Measurements from ENCODE around the gene TTLL11.
A peak's percentile ranks its signal among the peaks of the same experiment; 100 is the strongest.

The TTLL11 gene

DNA sequence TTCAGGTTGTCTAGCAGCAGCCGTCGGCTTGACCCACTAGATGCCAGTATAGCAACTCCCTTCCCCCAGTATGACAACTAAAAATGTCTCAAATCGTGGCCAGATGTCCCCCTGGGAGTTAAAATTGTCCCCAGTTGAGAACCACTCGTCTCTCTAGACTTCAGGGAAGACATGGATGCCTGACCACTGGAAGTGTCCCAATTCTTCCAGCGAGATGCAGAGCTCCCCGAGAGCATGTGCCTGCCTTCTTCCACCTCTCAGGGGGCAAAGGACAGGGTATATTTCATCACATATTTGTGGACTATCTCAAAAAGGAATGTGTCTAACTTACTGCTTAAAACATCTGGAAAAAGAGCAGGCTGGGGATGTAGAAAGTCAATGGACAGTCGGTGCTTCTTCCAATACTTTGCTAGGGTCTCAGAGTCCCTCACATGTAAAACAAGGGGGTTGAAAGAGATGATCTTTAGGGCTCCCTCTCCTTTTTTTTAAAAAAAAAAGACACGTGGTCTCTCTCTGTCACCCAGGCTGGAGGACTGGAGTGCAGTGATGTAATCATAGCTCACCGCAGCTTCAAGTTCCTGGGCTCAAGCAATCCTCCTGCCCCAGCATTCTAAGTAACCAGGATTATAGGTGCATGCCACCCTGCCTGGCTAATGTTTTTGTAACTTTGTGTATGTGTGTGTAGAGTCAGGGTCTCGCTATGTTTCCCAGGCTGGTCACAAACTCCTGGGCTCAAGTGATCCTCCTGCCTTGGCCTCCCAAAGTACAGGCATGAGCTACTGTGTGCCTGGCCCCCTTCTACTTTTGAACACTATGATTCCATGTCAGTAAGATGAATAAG, 251.1 kb downstream of the TTLL11 start:
- DNase-seq = no peak

GRCh38 chr9:121840838-121841760, 252.0 kb downstream of the TTLL11 start:
- DNase-seq = no peak

DNA sequence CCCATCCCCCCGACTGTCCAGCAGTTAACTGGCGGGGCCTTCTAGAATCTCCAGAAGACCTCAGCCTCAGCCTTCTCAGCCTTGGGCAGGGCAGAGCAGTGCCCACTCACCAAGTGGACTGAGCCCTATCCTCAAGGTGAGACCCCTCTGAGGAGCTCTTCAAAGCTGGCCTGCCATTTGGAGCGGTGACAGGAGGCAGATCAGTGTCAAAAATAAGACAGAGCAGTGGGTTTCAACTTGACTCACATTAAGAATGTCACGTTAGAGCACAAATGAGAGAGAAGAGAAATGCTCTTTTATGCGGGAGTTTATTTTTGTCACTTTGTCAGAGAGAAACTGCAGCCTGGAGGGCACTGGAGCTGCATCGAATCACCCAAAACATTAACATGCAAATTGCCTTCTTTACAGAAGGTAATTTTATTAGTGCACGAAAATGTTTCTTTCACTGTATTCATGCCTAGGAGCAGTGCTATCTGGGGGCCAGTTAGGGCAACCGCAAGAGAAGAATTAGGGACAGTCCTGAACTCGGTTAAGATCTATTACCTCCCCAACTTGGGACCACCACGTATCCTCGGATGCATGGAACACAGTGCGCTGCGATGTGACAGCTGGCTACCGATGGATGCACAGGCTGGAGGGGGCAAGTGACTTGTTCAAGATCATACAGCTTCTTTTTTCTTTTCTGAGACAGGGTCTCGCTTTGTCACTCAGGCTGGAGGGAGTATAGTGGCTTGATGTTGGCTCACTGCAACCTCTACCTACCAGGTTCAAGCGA, 253.2 kb downstream of the TTLL11 start:
- DNase-seq = no peak

DNA sequence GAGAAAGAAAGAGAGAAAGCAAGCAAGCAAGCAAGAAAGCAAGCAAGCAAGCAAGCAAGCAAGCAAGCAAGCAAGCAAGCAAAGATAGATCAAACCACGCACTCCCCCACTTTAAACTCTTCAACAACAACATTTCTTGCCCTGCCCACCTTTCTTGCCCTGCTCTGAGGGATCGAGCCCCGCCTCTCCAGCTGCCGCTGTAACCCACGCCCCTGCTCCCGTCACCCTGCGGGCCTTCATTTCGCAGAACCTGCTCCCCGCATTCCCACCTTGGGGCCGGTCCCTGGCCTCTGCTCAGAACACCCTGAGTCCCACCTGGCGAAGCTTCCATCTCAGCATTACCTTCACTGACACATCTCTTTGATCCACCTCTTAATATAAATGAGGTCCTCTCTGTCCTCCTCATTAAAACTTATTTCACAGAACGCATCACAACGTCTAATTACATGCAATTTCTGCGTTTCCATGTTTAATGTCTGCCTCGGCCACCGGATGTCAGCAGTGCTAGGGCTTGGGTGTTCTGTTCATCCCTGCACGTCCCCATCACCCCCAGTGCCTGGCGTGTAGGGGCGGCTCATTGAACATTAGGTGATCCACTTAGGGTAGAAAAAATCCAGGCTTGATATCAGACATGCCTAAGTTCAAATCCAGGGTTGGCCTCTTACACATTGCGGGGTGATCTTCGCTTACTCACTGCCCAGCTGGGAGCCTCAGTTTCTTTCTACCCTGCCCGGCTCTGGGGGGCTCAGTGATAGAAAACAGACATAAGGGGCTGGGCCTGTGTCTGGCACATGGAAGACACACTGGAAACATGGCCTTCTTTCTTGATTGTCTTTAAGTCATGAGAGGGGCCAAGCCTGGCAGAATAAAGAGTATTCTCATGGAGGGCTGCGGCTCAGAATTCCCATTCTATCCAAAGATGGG, 254.1 kb downstream of the TTLL11 start:
- DNase-seq = no peak

DNA sequence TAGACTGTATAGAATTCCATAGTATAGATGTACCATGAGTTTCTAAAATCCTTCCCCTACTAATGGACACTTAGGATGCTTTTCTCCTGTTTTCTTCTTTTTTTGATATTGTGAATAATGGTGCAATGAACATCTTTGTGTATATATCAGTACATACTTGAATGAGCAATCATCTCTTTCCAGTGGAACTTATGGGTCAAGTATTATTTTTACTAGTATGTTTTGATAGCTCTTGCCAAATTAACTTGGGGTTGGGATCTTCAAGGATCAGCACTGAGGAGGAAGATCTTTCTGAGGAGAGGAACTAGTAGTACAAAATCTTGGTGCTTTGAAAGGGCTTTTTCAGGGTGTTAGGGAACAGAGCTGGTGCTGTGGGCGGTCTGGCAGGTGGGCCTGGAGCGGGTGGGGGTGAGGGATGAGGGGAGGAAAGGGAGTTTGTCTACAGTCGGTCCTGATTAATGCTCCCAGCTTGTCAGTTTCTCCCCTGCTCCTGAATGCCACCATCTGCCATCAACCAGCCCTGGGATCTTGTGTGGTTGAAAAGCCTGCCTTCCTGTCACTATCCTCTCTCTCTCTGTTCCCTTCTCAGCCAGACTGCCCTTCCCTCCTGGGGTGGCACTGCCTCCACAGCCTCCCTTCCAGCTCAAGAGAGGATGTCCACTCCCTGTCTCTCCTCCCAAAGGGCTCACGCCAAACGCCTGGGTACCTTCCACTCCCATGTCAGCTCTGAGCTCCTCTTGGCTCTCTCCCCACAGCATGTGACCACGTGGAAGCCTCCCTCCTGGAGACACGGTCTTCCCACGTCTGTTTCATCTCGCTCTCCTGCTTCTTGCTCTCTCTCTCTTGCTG, 255.8 kb downstream of the TTLL11 start:
- DNase-seq = no peak

GRCh38 chr9:121836366-121836885, 256.7 kb downstream of the TTLL11 start:
- no peak for DNase-seq

DNA sequence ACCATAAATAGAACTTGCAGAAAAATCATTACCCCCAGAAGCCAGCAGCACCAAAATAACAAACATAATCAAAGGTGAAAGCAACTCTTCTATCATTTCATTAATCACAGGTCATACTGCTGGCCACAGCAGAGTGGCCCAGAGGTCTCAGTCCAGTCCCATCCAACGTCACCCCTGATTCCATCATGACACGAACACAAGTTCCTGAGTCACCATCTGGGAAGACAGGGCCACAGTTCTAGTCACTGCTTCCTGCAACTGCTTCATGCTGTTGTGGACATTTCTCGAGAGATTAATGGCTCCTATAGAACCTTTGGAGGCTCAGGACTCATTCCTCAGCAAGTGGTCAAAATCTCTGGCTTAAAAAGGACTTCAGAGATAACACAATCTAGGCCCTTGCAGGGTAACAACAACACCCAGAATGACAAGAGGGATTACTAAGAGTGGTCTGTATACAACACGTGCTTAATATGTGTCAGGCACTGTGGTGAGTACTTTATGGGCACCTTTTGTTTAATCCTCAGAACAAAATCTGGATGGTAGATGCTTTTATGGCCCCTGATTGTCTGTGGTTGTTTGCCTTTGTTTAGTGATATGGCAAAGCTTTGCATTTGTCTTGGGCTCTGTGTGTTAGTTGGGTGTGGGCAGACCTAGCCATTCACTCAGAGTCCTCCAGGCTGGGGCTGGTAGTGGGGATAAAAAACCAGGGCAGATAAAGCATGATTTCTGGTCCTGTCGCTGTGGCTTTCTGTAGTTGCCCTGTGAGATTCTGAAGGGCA, 257.3 kb downstream of the TTLL11 start:
- no peak for DNase-seq

DNA sequence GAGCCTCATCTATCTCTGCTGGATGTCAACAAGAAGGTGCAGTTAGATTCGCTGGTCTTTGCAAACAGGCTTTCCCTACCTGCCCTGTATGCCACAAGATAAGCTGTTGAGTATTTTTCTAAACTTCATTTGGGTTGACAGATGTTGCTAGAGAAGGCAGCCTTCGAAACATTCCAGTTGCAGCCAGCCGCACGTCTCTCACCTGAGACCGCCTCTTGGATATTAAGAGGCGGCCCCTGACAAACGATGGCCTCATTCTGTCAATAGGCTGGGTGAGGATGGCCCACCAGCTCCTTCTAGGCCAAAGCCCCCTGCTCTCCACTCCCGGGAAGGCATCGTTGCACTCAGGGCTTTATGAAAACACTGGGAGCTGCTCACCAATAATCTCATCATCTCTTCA, 260.0 kb downstream of the TTLL11 start:
- no peak for DNase-seq

DNA sequence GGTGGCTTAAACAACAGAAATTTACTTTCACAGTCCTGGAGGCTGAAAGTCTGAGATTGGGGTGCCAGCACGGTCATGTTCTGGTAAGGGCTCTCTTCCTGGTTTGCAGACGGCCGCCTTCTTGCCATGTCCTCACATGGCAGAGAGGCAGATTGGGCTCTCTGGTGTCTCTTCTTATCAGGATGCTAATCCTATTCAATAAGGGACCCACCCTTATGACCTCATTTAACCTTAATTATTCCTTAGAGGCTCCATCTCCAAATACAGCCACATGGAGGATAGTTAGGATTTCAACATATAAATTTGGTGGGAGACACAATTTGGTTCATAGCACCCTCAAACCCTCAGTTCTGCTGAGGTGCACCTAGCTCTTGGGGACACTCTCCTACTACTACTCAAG, 261.2 kb downstream of the TTLL11 start:
- no peak for DNase-seq

DNA sequence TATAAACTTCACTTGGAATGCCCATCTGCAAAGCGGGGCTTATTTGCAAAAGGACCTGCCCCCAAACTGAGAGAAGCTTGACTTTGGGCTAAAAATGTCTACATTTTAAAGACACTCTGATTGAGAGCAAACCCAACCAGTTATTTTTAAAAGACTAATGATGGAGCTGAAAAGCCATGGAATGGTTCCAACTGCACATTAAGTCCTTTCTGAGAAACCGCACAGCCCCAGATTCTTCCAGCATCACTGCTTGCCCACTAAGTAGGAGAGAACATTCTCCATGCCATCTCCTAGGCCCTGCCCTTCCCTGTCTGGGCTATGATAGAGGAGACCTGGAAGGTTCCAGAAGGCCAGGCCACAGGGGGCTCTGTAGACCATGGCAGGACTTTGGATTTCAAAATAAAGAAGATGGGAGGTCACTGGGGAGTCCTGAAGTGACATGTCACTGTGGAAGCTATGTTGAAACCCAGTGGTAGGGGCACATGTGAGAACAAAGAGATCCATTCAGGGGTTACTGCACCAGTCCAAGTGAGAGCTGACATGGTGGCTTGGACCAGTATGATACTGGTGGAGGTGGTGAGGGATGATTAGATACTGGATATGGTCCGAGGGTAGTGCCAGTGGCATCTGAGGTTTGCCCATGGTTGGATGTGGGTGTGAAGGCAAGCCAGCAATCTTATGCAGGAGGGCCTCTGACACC, 262.5 kb downstream of the TTLL11 start:
- no peak for DNase-seq

DNA sequence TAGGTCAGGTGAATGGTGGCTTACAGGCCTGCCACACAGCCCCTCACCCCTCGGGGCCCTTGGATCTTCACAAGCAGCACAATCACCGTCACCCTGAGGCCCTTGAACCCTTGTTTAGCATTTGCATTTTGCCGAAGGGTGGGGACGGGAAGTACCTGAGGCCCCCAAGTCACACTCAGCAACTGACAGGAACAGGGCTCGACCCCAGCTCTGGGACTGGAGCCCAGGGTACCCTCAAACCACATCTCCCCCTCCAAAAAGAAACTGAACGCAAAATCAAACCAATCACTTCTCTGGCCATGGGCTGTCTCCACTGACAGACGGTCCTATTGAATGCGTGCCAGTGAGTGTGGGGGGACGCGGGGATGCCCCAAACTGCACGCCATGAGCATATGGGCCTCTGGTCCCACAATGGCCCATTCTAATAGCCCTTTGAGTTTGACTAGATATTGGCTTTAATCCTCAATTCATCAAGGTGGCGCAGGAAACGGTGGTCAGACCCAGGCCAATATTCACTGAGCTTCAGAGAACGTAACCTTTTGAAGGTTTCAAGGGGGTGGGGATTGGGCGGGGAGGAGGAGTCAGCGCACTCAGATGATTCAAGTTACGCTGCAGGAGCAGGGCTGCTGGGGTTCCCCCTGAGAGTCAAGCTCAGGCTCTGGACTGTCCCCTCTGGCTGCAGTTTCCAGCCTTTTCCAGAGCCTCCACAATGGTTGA, 265.7 kb downstream of the TTLL11 start:
- no peak for DNase-seq

DNA sequence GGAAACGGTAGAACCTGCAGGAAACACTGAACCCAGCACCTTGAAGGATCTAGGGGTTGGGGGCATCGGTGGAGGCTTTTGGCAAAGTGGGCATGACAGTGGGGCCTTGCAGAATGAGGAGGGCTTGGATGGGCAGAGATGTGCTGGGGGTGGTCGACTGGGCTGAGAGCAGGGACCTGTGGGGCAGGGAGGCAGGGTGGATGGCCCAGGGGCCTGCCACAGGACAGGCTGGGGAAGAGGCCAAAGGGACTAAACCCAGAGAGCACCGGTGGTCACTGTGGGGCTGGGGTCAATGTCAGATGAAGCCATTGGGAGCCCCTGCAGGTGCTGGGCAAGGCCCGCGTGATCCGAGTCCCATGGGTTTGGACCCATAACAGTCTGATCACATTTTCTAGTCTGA, 266.4 kb downstream of the TTLL11 start:
- DNase-seq = no peak

DNA sequence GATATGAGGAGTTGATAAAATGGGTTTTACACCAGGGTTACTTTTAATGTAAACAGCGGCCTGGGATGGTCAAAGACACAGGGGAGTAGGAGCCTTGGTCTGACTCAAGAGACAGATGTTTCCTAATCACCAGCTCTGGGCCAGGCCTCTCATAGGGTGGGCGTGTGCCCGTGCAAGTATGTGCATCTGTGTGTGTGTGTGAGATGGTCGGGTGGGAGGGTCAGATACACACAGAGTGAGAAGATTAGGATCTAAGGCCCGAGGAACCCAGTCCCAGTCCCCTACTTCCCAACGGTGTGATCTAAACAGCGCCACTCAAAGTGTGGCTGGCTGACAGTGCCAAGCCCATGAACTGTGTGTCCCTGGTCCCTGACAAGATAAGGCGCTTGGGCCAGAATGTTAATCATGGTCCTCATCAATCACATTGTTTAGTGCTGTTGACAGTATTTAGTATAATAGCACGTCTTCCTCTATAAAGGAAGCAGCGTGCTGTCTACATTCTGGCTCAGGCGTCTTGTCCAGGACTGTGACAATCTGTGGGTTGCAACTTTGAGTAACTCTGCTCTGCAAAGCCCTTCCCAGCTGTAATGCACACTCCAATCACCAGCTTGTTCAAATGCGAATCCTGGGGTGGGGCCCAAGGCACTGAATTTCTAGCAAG, 267.9 kb downstream of the TTLL11 start:
- DNase-seq = no peak

DNA sequence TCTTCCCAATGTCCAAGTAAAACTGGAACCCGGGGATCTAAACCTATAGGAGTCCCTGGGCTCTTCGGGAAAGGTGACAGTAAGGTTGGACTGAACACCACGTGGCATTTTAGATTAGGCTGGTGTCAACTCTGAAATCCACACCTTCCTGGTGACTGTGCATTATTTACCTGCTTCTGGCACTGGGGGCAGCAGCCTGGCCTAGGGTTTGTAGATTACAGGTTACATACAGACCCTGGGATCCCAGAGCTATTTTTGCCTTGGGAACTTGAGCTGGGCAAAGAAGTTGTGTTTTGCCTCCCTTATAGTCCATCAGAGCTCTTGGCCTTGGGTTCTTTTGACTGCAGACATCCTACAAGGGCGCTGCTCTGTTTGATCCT, 268.5 kb downstream of the TTLL11 start:
- no peak for DNase-seq

DNA sequence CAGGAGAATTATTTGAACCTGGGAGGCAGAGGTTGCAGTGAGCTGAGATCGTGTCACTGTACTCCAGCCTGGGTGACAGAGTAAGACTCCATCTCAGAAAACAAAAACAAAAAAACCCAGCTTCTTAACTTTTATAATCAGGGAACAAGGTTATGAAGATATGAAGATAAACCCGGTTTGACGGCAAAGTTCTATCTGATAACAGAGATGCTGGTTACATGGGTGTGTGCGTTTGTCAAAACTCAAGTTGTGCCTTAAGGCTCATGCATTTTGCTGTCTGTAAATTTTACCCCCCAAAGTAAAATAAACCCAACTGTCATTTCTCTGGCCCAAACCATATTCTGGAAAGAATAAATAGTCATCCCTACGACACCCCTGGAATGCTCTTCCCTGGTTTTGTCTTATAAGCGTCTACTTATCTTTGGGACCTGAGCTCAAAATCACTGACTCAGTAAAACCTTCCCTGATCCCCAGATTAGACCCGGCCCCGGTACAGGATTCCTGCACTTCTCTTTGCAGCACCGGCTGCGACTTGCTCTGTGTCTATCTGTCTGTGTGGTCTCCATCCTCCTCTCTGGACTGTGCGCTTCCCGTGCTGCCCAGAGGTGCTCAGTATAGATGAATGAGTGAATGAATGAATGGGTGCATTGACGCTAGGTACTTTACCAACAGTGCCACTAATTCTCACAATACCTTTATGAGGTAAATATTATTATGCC, 269.5 kb downstream of the TTLL11 start:
- DNase-seq = no peak

GRCh38 chr9:121822093-121823085, 270.7 kb downstream of the TTLL11 start:
- DNase-seq = peak; percentile 33
